Measurements from ENCODE around the gene STAT4. TPM values are rescaled to one million over a fixed set of nuclear protein-coding genes. Genes with fewer than 3 reads are reported as not detected.

Gene STAT4
- total RNA-seq, 1 experiment from 2014 or later: 0.33 TPM

DNA sequence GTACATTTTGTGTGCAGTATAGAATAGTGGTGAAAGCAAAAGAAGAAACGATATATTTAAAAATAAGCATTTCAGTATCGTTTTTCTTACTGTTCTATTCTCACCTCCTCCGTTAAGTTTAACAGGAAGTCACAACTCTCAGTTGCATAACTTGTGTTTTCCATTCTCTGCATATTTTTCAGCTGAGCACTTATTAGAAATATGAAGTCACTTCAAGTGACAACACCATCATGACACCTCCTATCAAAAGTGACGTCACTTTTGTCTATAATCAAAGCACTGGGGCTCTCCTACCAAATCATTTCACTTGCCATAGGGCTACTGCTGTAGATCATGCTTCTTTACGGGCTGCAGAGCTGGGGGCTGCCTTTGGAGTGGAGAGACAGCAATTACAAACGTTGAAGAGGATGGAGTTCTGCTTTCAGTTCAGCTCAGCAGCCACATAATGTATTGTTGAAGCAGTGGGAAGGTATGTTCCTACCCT lies 36.3 kb downstream of the STAT4 start:
- no peaks in the 10 kb centered on the region for H3K4me1 Mint-ChIP-seq
- H3K9me3 Mint-ChIP-seq: no peaks in the 10 kb centered on the region
- Histone ChIP-seq H3K4me2 (ENCODE audit: insufficient read depth, insufficient read length, low read length) (no peak overlapping the region), H3K4ac (ENCODE audit: low read depth, low read length) (no peak overlapping the region), H4K8ac (replicated peaks; ENCODE audit: insufficient read length, low read depth, low read length) (no peak overlapping the region), H4K20me1 (ENCODE audit: control insufficient read depth, insufficient read depth, insufficient read length) (no peaks in the 10 kb centered on the region), H3K23me2 (ENCODE audit: insufficient read length, low read depth, low read length, poor library complexity, severe bottlenecking) (no peaks in the 10 kb centered on the region), H3K23ac (ENCODE audit: insufficient read length, low read depth, low read length) (no peak overlapping the region), H3K79me2 (ENCODE audit: insufficient read depth, low read length) (no peaks in the 10 kb centered on the region), H3K9me3 (ENCODE audit: control insufficient read depth, low read depth, low read length) (no peaks in the 10 kb centered on the region), H4K5ac (ENCODE audit: insufficient read length, low read depth, low read length) (no peak overlapping the region), H2BK5ac (ENCODE audit: insufficient read length, low read length) (no peak overlapping the region), H2BK15ac (ENCODE audit: low read depth, low read length) (no peak overlapping the region), H3K27me3 (ENCODE audit: insufficient read depth, low read length) (no peaks in the 10 kb centered on the region), H3T11ph (ENCODE audit: low read length) (no peak overlapping the region), H3K79me1 (ENCODE audit: insufficient read depth, low read depth, low read length, poor library complexity, severe bottlenecking) (no peaks in the 10 kb centered on the region), H3K9ac (ENCODE audit: extremely low read depth, insufficient read length, low read length) (no peak overlapping the region), H3K56ac (ENCODE audit: insufficient read length, low read depth, low read length) (no peak overlapping the region), H2BK12ac (ENCODE audit: insufficient read length, low read depth, low read length) (no peak overlapping the region), H2AFZ (ENCODE audit: low read length) (no peak overlapping the region), H4K91ac (ENCODE audit: insufficient read length, low read depth, low read length) (no peak overlapping the region), H3K18ac (ENCODE audit: insufficient read length, low read depth, low read length) (no peak overlapping the region), H3K14ac (ENCODE audit: insufficient read depth, low read length) (no peak overlapping the region), H2BK20ac (ENCODE audit: low read depth, low read length, poor library complexity, severe bottlenecking) (no peak overlapping the region), H3K27ac (ENCODE audit: insufficient read length, low read depth, low read length) (no peak overlapping the region), H2BK120ac (ENCODE audit: low read depth, low read length, poor library complexity, severe bottlenecking) (no peak overlapping the region), H3K4me1 (ENCODE audit: insufficient read depth, low read length) (no peaks in the 10 kb centered on the region), H2AK5ac (ENCODE audit: insufficient read length, low read length) (no peak overlapping the region)
- DNase-seq: no peak
- TF ChIP-seq, protein P1, sequence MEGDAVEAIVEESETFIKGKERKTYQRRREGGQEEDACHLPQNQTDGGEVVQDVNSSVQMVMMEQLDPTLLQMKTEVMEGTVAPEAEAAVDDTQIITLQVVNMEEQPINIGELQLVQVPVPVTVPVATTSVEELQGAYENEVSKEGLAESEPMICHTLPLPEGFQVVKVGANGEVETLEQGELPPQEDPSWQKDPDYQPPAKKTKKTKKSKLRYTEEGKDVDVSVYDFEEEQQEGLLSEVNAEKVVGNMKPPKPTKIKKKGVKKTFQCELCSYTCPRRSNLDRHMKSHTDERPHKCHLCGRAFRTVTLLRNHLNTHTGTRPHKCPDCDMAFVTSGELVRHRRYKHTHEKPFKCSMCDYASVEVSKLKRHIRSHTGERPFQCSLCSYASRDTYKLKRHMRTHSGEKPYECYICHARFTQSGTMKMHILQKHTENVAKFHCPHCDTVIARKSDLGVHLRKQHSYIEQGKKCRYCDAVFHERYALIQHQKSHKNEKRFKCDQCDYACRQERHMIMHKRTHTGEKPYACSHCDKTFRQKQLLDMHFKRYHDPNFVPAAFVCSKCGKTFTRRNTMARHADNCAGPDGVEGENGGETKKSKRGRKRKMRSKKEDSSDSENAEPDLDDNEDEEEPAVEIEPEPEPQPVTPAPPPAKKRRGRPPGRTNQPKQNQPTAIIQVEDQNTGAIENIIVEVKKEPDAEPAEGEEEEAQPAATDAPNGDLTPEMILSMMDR (conservative IDR thresholded peaks at IDR 0.05): no peak
- no peaks in the 10 kb centered on the region for H3K27me3 Mint-ChIP-seq (ENCODE audit: low read depth)
- WGBS (ENCODE audit: extremely low coverage, insufficient read length, low lambda C conversion rate): no CpG with 5 or more reads among the region's 6 CpGs
- H3K36me3 Mint-ChIP-seq (ENCODE audit: insufficient read depth in 1 of 3, low read depth in 3 of 3): no peaks in the 10 kb centered on the region
- no peak overlapping the region for H3K4me3 Mint-ChIP-seq
- no peak overlapping the region for H3K27ac Mint-ChIP-seq
